Psoas muscle (tissue), 8 donors: Measurements from ENCODE around the gene GABRB3. TPM values are rescaled to one million over a fixed set of nuclear protein-coding genes. Genes with fewer than 3 reads are reported as not detected.

Experiments
- ATAC-seq, 4 donors: fragments of 200-7000 bp; cut with Tn5 transposase; one replicate each; pipeline ENCODE4 v1.9.1; 2020; ENCODE audit warnings: moderate library complexity in 3 of 4, mild to moderate bottlenecking in 2 of 4
- DNase-seq, 2 donors: peaks; one replicate each; pipeline ENCODE4 v3.0.0-alpha.2; 2020
- H3K27ac ChIP-seq: fragments of 200-600 bp; one replicate; pipeline ENCODE4 v1.8.0; 2022
- H3K27me3 ChIP-seq, 3 donors: fragments of 200-600 bp in 1 of 3; one replicate each; pipeline versions ENCODE4 v1.6.1 to v1.8.0; 2013 to 2022; ENCODE audit warnings: low read length in 2 of 3, mild to moderate bottlenecking in 2 of 3, moderate library complexity in 1 of 3; ENCODE audit not compliant: insufficient read depth in 3 of 3
- H3K36me3 ChIP-seq, 2 donors: fragments of 200-600 bp in 1 of 2; one replicate each; pipeline versions ENCODE4 v1.6.1 to v1.8.0; 2013 to 2022; ENCODE audit warnings: low read depth in 1 of 2, mild to moderate bottlenecking in 1 of 2, moderate library complexity in 1 of 2; ENCODE audit not compliant: insufficient read depth in 1 of 2
- H3K4me1 ChIP-seq: fragments of 200-600 bp; one replicate; pipeline ENCODE4 v1.8.0; 2022
- H3K4me3 ChIP-seq: fragments of 200-600 bp; one replicate; pipeline ENCODE4 v1.8.0; 2022; ENCODE audit warnings: mild to moderate bottlenecking
- H3K9me3 ChIP-seq: fragments of 200-600 bp; one replicate; pipeline ENCODE4 v1.8.0; 2022
- CTCF ChIP-seq: fragments of 200-600 bp; IDR thresholded peaks from one replicate; pipeline ENCODE4 v1.8.0; 2022; ENCODE audit warnings: antibody characterized with exemption
- WGBS, 3 donors: extraction: QIAGEN DNeasy Blood & Tissue Kit; methylation state at CpG; one replicate each; pipeline versions ENCODE4 v1.1.6 to v1.1.7; 2013; 5-methylcytosine and 5-hydroxymethylcytosine counted together
- intact Hi-C, 2 donors: fragments of 100-400 bp; cut with DNase I; formaldehyde crosslinking; loops; one replicate each; pipeline versions ENCODE4 v1.11.0 to v1.14.2; 2022
- polyA plus RNA-seq, 3 donors: library from polyadenylated mRNA; stranded (reverse); fragments of 200-250 nt; gene quantifications; one replicate each; pipeline ENCODE4 v1.2.3, GENCODE V29; 2013
- total RNA-seq, 4 donors: library from RNA; stranded (reverse); fragmentation: NEBNext Ultra II Directional in 2 of 4; extraction: Animal tissue kit (Norgen Biotek cat#: 25700) in 2 of 4; gene quantifications; one replicate each; pipeline versions ENCODE4 v1.2.1 to v1.2.4, GENCODE V29; 2021 to 2023
- donor health status: healthy with polysubstance abuse.
- donor health status: DM: no; HTN: no; CAD: no; lungs with moderate emphysema.
- donor health status: Bipolar disorder and iron deficiency.
- donor health status: healthy.
- donor health status: DM: yes; HTN: yes; CAD: no.
- donor health status: DM: no; HTN: no; CAD: no.
- donor health status: DM: no; HTN: no; CAD: no.
- donor health status: DM: yes; HTN: yes; CAD: no.

Gene GABRB3
- total and polyA plus RNA-seq, 7 donors: 0.10 to 1.0 (median 0.25) TPM

GRCh38 chr15:26564361-26564760 lies 208.5 kb downstream of the GABRB3 start:
- Histone ChIP-seq H3K4me3 (no peak overlapping the region), H3K27ac (no peak overlapping the region), H3K36me3 (no peaks in the 10 kb centered on the region), H3K27me3 (no peaks in the 10 kb centered on the region), H3K9me3 (no peaks in the 10 kb centered on the region), H3K4me1 (no peaks in the 10 kb centered on the region)
- TF ChIP-seq CTCF: no peak
- 84 to 89% (median 85%) methylated on average over 6 of the region's 6 CpGs for WGBS, 3 donors
- intact Hi-C loops: no loop called here
- ATAC-seq (no peak), DNase-seq (no peak)

- no peak overlapping the region for H3K4me3 ChIP-seq
- H3K36me3 ChIP-seq: no peaks in the 10 kb centered on the region
- no peak for TF ChIP-seq CTCF
- no peaks in the 10 kb centered on the region for H3K9me3 ChIP-seq
- H3K27me3 ChIP-seq: no peaks in the 10 kb centered on the region
- WGBS, 3 donors: 34 to 47% (median 45%) methylated on average over 2 of the region's 2 CpGs
- no peaks in the 10 kb centered on the region for H3K4me1 ChIP-seq
- ATAC-seq (no peak), DNase-seq (no peak)
- intact Hi-C loops: no loop called here
- H3K27ac ChIP-seq: no peak overlapping the region
Observed at GRCh38 chr15:26562336-26562735, 210.5 kb downstream of the GABRB3 start.

GRCh38 chr15:26561896-26562295 lies 211.0 kb downstream of the GABRB3 start:
- 41 to 42% (median 41%) methylated on average over 7 of the region's 7 CpGs for WGBS, 3 donors

GRCh38 chr15:26561130-26561529 lies 211.7 kb downstream of the GABRB3 start:
- intact Hi-C loops: no loop called here
- 73 to 85% (median 80%) methylated on average over 5 of the region's 5 CpGs for WGBS, 3 donors
- H3K36me3 ChIP-seq: no peaks in the 10 kb centered on the region
- no peak overlapping the region for H3K4me3 ChIP-seq
- TF ChIP-seq CTCF: no peak
- no peaks in the 10 kb centered on the region for H3K9me3 ChIP-seq
- no peak for DNase-seq
- H3K27ac ChIP-seq: no peak overlapping the region
- no peaks in the 10 kb centered on the region for H3K27me3 ChIP-seq
- no peak for ATAC-seq
- no peaks in the 10 kb centered on the region for H3K4me1 ChIP-seq

More at GRCh38 chr15:26561896-26562295, 211.0 kb downstream of the GABRB3 start:
- no peak for ATAC-seq
- Histone ChIP-seq H3K27ac (no peak overlapping the region), H3K36me3 (no peaks in the 10 kb centered on the region), H3K27me3 (no peaks in the 10 kb centered on the region), H3K9me3 (no peaks in the 10 kb centered on the region), H3K4me3 (no peak overlapping the region), H3K4me1 (no peaks in the 10 kb centered on the region)
- intact Hi-C loops: no loop called here
- no peak for DNase-seq
- no peak for TF ChIP-seq CTCF

GRCh38 chr15:26555898-26556297 lies 217.0 kb downstream of the GABRB3 start:
- Histone ChIP-seq H3K27me3 (no peaks in the 10 kb centered on the region), H3K27ac (no peak overlapping the region), H3K4me1 (no peaks in the 10 kb centered on the region), H3K36me3 (no peaks in the 10 kb centered on the region), H3K4me3 (no peak overlapping the region), H3K9me3 (no peaks in the 10 kb centered on the region)
- WGBS, 3 donors: 74 to 77% (median 76%) methylated on average over 3 of the region's 3 CpGs
- DNase-seq (no peak), ATAC-seq (no peak)
- TF ChIP-seq CTCF: no peak
- intact Hi-C loops: loop anchor here in 1 of 2 donors (5.0 kb wide), 1 partner anchor 41 kb away; no protein-coding TSS in a partner anchor
